COR-L47 (cell line): Measurements from ENCODE around the gene ODC1.
"Not testable (repeated sequence)": the region's sequence is repeated elsewhere in the genome, so short reads cannot be mapped to it uniquely, and the experiment has no call there.

Source experiments
- DNase-seq: peaks from one replicate; lab custom pipeline; 2025; lab: John Stamatoyannopoulos, UW

Gene ODC1

DNA sequence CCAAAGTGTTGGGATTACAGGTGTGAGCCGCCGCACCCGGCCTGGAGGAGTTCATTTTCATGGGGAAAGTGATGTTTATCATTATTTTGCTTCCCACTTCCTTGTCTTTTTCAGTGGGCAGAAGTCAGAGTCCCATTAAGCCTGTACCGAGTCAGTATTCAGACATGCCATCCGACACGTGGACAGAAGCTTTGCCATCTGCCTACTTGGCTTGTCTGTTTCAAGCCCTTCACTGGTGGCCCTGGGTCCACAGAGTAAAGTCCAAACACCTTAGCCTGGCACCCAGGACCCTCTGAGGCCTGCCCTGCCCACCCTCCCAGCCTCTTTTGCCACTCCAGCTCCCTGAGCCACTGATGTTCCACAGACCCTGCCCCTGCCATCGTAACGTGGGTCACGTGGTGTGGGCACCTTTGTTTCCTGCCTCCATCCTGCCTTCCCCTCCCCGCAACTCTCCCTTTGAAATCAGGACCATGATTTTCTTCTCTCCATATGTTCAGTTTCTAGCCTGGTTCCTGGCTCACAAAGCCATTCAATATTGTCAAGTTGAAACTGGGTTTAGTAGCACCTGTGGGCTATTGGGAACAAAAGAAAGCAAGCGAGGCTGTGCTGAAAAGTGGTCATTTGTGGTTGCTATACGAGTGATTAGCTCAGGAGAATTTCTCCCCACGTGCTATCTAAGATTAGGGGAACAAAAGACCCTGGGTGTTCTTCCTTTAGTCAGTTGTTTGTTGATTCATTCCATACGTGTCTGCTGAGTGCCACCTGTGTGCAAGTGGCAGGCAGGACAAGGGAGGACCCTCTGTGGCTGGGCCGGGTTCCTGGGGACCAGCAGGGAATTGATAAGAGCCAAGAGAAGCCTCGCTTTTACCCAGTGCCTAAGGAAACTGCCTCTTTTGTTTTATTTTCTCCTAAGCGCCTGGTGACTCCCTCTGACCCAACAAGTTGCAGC is 5.1 kb upstream of the ODC1 start:
- DNase-seq, result peak; percentile 70

GRCh38 chr2:10452312-10452711 is 4.2 kb upstream of the ODC1 start:
- peak; percentile 82 for DNase-seq

GRCh38 chr2:10451819-10452218 is 3.7 kb upstream of the ODC1 start:
- no peak for DNase-seq

GRCh38 chr2:10449838-10450691 is 1.9 kb upstream of the ODC1 start:
- DNase-seq, result no peak

GRCh38 chr2:10449486-10449831 is 1.3 kb upstream of the ODC1 start:
- no peak for DNase-seq

DNA sequence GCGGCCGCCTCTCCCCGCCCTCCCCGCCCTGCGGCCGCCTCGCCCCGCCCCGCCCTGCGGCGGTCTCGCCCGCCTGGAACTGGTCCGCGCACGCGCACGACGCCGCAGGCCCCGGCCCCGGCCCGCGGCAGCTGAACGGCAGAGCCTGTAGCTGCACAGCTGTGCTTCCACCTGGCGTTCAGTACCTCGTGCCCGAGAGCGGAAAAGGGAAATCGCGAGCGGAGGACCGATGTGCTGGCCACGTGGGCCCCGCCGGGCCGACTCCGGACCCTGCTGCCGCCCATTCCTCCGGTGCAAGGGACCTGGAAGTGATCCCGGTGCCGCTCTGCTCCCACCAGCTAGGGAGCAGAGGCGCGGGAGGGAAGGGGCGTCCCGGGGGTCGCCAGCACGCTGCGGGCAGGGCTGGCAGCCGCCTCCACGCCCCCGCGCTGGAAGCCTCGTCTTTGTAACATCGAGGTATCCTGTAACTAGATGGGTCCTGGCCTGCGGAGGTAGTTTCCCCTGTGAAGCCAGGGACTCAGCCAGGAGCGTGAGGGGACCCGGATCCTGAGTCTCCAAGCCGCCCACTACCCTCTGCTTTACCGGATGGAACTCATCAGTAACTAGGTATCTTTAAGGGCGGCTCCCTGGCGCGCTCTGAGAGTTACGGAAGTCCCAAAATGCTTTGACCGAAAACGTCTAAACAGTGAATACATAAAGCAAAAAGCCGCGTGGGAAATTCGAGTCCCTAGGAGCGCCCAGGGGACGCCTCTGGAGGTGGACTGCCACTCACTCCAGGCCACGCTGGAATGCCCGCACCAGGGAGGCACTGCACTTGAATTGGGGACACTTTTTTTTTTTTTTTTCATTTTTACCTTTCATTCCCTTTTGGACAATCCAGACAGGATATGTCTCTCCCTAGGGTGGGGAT is 704 bp upstream of the ODC1 start:
- peak; percentile 95 for DNase-seq

DNA sequence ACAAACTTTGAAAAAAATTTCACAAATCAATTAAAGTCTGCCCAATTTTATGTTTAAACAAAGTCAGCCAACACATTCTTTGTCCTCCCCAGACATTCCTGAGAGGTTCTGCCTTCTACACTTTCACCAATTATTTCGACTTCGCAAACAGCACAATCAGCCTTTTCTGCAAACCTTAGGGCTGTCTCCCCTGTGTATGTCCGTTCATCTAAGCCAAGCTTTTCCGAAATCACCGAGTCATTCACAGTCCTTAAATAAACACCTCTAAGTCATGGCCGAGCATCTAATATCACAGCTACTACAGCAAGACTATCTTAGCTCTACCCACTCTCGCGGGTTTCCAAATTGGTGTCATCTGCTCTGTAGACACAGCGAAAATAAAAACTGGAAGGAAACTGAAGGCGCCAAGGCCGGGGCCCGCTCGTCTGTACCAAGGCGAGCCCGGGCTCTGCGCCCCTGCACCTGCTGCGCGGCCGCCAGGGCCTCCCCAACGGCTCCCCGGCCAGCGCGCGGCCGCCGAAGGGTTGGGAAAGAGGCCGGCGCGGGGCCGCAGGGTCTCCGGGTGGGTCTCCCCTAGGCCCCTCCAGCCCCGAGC is 730 bp downstream of the ODC1 start:
- peak; percentile 43 for DNase-seq

DNA sequence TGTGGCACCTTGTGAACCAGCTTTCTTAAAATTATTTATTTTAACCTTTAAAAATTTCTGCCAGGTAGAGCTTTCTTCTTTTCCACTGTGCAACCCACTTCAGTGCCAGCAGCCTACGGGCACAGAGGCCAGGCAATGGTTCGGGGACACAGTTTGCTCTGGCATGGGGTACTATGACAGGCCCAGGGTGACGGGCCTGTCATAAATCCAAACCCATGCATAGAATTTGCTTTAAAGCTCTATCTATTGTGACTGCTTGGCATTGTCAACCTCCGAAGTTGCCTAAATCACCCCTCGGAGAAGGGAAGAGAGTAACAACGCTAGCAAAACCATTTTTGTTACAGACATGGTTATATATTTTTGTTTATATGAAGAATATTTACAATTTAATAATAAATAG is 1.5 kb downstream of the ODC1 start:
- DNase-seq, result no peak

DNA sequence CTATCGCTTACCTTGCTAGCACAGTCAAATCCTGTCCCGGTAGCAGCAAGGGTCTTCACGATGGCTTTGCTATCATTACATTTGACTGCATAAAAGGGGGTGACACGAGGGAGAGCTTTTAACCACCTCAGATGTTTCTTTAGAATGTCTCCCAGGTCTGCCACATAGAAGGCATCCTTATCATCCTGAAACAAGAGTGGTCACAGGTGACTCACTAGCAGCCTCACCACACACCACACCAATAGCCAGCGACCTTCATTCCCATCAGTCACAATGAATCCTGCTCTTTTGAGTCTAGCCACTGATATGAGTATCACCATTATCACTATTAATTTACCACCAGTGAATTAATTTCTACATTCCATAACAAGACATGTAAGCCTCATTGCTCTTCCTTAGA is 3.7 kb downstream of the ODC1 start:
- no peak for DNase-seq

- DNase-seq, result not testable (repeated sequence)
These were observed 5.5 kb downstream of the ODC1 start for GRCh38 chr2:10442469-10443126.

- DNase-seq, result no peak
These were observed 6.2 kb downstream of the ODC1 start for GRCh38 chr2:10441948-10442347.

DNA sequence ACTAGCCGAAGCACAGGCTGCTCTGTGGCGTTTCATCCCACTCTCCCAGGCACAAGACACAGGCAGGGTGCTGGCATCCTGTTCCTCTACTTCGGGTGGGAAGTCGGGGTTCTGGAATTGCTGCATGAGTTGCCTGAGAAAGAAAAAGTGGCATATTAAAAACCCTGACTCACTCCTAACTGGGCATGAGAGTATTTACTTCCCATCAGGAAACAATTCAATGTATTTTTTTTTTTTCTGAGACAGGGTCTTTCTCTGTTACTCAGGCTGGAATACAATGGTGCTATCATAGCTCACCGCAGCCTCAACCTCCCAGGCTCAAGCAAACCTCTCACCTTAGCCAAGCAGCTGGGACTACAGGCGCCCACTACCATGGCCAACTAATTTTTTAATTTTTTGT is 7.4 kb downstream of the ODC1 start:
- DNase-seq, result no peak

DNA sequence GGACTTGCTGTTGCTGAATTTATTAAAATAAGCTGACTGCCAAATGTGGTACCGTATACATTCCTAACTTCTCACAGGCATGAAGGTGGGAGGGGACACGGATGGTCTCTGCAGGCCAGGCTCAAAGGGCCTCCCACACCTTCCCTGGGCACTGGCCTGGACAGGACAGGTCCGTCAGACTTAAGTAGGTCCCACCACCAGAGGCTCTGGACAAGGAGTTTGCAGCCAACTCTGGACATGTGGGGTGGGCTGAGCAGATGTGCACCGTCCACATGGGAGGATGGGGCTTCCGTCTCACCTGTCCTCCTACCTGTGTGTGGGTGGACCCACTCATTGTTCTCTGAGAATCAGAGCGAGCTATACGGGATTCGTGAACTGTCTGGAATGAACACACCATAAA is 8.2 kb downstream of the ODC1 start:
- no peak for DNase-seq

DNA sequence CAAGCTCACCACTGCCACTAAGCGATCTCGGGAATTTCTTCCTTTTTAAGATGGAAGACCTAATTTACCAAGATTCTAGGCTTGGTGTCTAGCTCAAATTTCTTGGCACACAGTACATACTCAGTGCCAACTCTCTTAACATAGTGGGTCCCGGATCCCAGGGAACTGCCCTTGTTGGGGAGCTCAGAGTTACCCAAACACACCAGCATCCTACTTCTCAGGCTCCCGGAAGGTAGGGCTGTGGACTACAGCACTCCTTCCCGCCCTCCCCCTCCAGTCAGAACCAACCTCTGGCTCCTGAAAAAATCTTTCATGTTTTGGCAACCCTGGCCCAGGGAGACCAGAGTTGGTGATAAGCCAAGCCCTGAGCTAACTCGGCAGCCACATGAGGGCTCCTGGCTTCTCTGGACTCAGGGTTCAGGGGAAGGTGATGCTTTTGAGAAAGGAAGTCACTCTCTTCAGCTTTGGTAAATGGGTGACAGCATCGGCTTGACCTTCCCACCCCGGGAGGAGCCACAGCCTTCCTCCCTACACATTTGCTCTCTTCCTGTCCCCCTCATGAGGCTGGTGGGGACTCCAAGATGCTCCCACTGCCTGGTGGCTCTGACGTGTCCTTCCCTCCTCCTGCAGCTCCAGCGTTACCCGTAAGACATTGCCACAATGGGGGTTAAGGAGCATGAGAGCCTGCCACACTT is 8.8 kb downstream of the ODC1 start:
- no peak for DNase-seq

DNA sequence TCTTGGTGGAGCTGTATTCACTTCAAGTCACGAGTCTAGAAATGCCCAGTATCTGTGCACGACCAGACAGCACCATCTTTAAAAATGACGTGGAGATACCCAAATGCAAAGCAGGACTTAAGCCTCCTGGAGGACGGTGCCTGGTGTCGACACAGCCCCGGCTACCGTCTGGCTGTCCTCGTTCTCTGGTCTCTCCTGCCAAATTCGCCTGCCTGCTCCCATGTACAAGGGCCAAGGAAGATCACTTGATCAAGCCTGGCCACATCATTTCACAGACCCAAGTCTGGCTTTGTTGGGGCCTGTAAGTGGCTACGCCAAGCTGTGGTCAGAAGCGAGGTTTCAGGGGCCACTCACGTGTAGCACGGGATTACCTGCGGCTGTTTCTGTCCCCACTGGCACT is 9.4 kb downstream of the ODC1 start:
- no peak for DNase-seq

DNA sequence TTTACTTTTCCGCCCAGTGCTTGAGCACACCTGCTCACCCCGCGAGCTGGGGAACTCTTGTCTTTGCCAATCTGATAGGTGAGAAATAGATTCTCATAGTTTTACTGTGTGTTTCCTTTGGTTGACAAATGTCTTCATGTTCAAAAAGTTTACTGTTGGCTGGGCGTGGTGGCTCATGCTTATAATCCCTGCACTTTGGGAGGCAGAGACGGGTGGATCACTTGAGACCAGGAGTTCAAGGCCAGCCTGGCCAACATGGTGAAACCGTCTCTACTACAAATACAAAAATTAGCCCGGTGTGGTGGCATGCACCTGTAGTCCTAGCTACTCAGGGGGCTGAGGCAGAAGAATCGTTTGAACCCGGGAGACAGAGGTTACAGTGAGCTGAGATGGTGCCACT is 10.3 kb downstream of the ODC1 start:
- DNase-seq, result no peak

DNA sequence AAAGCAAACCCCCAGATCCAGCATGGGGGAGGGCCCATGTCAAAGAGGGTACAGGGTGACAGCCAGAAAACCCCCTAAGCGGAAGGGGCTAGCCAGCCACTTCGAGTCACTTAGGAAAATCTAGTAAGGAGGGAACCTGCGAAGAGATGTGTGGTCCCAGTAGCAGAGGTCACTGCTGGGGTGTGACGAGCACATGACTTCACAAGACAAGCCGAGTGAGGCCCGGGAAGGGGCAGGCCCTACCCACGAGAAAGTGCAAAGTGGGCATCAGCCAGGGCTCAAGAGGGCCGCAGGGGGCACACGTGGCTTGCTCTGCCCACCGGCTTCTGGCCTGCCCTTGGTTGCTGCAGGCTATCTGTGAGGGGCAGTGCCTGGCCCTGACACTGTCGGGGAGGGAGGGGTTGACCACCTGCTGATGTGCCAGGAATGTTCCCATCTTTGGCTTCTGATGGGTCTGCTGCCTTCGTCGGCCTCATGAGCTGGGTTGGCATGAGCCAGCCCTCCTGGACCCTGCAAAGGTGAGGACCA is 11.5 kb downstream of the ODC1 start:
- no peak for DNase-seq

DNA sequence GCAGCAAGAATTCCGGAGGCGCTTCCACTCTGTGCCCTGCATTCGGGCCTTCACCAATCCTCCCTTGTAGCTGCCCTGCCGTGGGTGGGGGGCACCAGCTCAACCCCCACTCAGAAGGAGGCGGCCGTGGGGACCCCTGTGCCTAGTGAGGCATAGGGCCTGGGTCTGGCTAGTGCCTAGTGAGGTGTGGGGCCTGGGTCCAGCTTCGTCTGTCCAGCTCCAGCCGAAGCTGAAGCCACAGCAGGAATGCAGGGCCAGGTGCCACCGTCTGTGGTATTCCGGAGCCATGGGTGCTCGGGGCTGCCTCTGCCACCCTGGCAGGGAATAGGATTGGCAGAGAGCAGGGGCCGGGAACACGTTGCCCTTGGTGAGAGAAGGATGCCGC is 12.3 kb downstream of the ODC1 start:
- DNase-seq, result no peak

DNA sequence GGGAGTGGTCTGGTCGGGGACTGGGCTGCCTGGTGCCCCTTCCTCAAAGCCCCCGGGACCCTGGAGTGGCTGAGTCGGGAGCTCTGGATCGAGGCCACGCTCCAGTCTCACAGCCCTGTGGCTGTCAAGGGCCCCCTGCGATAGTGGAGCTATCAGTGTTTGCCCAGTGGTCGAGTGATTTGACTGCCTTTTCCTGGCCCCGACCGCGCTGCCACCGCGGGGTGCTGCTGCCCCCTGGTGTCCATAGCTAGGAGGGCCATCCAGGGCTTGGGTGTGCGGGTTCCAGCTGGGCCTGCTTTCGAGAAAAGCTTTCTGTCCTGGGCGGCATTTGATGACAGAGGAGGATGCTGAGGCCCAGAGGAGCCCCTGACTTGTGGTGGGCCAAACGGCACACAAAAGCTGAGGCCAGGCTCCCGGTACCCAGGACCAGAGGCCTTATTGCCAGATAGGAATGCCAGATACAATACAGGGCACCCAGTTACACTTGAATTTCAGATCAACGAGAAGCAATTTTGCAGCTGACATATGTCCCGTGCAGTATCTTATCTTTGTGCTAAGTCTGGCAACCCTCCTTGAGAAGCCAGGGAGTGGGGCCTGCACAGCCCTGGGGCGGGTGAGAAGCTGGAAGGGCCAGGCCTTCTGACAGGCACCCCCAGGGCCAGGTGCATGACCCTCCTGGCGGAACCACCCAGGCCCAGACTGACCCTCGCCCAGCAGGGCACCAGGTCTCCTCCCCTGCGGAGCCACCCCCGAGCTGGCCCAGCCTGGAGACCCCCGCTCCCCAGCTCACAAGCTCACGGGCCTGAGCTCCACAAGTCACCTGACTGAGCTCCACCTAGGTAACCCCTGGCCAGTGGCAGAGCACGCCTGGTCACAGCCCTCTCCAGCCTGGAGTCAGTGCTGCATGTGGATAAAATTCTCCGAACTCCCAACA is 13.0 kb downstream of the ODC1 start:
- DNase-seq, result peak; percentile 56
